HFFc6 (cell line): ENCODE results near the gene PTPRA. TPM values are rescaled to one million over a fixed set of nuclear protein-coding genes. Genes with fewer than 3 reads are reported as not detected.

ENCODE experiments used
- DNase-seq: peaks from one replicate; pipeline ENCODE4 v3.0.0-alpha.2; 2018
- H3K27ac Mint-ChIP-seq: 2 replicates; pipeline ENCODE4 v1.8.0; 2020; ENCODE audit warnings: mild to moderate bottlenecking, mixed read lengths
- H3K27me3 Mint-ChIP-seq: 2 replicates; pipeline ENCODE4 v1.8.0; 2021; ENCODE audit warnings: mild to moderate bottlenecking, moderate library complexity, mixed read lengths; ENCODE audit not compliant: insufficient read depth
- H3K36me3 Mint-ChIP-seq: 2 replicates; pipeline ENCODE4 v1.8.0; 2021; ENCODE audit warnings: low read depth, mixed read lengths
- H3K4me1 Mint-ChIP-seq: 2 replicates; pipeline ENCODE4 v1.8.0; 2020; ENCODE audit warnings: low read depth, mixed read lengths
- H3K4me3 Mint-ChIP-seq: 2 replicates; pipeline ENCODE4 v1.8.0; 2020; ENCODE audit warnings: mild to moderate bottlenecking, moderate library complexity, mixed read lengths
- H3K9me3 Mint-ChIP-seq: 2 replicates; pipeline ENCODE4 v1.8.0; 2020; ENCODE audit warnings: mild to moderate bottlenecking, mixed read lengths
- total RNA-seq, 6 experiments: library from RNA; stranded (reverse); fragmentation: NEBNext Ultra II Directional; extraction: Animal tissue kit (Norgen Biotek cat#: 25700); gene quantifications; 2 replicates in 1 of 6; 3 replicates in 5 of 6; pipeline ENCODE4 v1.2.3, GENCODE V29; 2021
- TF ChIP-seq, protein P1 (sequence below): fragments of 200-600 bp; sonication (generic); IDR thresholded peaks from 2 replicates; pipeline ENCODE4 v1.5.0; 2021; ENCODE audit warnings: antibody characterized with exemption, mild to moderate bottlenecking

Gene PTPRA
- total RNA-seq, 6 experiments from 2014 or later = 44.3 to 54.4 (median 48.7) TPM

DNA sequence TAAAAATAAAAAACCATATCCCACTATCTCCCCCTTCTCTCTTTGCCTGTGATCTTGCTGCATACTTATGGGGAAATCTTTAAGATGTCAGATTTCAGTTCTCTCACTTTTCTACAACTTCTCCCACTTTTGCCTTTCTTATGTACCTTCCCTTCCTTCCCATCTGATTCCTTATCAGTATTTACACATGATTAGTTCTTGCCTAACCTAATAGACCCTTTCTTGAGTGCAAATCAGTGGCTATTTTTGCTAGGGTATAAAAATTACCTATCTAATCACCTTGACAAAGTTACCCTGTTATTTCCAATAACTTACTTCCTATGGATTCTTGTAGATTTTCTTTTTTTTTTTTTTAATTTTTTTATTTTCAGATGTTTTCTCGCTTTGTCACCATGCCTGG lies 75.7 kb downstream of the PTPRA start:
- Mint-ChIP-seq H3K36me3 (peaks cover 5% of the 10 kb centered on the region; the same call in 1 of the 2 replicates), H3K27me3 (no peaks in the 10 kb centered on the region), H3K9me3 (no peaks in the 10 kb centered on the region), H3K4me3 (no peak overlapping the region), H3K27ac (no peak overlapping the region), H3K4me1 (peaks cover 10% of the 10 kb centered on the region; the same call in 1 of the 2 replicates)
- no peak for DNase-seq
- TF ChIP-seq, protein P1, sequence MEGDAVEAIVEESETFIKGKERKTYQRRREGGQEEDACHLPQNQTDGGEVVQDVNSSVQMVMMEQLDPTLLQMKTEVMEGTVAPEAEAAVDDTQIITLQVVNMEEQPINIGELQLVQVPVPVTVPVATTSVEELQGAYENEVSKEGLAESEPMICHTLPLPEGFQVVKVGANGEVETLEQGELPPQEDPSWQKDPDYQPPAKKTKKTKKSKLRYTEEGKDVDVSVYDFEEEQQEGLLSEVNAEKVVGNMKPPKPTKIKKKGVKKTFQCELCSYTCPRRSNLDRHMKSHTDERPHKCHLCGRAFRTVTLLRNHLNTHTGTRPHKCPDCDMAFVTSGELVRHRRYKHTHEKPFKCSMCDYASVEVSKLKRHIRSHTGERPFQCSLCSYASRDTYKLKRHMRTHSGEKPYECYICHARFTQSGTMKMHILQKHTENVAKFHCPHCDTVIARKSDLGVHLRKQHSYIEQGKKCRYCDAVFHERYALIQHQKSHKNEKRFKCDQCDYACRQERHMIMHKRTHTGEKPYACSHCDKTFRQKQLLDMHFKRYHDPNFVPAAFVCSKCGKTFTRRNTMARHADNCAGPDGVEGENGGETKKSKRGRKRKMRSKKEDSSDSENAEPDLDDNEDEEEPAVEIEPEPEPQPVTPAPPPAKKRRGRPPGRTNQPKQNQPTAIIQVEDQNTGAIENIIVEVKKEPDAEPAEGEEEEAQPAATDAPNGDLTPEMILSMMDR = no peak

DNA sequence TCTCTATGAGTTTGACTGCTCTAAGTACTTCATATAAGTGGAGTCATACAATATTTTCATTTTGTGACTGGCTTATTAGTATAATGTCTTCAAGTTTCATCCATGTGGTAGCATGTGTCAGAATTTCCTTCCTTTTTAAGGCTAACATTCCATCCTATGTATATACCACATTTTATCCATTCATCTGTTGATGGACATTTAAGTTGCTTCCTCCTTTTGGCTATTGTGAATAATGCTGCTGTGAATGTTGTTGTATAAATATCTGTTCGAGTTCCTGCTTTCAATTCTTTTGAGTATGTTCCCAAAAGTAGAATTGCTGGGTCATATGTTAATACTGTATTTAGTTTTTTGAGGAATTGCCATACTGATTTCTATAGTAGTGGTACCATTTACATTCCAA lies 79.5 kb downstream of the PTPRA start:
- H3K36me3 Mint-ChIP-seq = peaks cover 16% of the 10 kb centered on the region
- H3K9me3 Mint-ChIP-seq = no peaks in the 10 kb centered on the region
- no peak overlapping the region for H3K4me3 Mint-ChIP-seq
- H3K27ac Mint-ChIP-seq = no peak overlapping the region
- TF ChIP-seq, protein P1 = no peak
- H3K27me3 Mint-ChIP-seq = no peaks in the 10 kb centered on the region; the same call in 1 of the 2 replicates
- DNase-seq = no peak
- H3K4me1 Mint-ChIP-seq = peaks cover 7% of the 10 kb centered on the region

DNA sequence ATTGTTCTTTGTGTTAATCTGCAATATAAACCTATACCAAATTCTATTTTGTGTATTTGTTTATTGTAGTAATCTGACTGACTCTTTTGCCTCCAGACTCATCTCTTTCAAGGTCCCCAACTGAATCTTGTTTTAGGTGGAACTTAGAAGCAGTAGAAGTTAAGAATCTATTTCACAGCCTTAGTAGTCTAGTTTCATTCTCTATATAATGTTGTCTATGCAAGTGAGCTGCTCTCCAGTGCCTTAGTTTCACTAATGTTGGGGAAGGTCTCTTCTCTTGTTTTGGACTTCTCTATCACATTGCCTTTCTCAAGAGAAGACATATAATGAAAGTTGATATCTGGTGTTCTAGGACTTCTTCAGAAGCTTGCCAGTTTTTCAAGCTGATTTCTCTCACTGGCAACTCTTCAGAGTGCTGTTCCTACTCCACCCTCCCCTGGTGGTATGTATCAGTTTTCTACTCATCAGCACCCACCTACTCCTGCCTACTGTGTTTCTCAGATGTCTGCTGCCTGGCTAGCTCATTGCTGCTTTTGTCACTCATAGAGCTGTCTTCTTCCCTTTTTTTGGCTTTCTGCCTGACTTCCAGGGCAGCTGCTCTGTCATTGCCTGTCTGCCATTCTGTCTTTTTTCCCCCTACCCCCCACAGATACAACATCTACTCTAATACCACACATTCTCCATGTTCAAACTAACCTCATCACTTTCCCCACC lies 82.1 kb downstream of the PTPRA start:
- no peak for DNase-seq

DNA sequence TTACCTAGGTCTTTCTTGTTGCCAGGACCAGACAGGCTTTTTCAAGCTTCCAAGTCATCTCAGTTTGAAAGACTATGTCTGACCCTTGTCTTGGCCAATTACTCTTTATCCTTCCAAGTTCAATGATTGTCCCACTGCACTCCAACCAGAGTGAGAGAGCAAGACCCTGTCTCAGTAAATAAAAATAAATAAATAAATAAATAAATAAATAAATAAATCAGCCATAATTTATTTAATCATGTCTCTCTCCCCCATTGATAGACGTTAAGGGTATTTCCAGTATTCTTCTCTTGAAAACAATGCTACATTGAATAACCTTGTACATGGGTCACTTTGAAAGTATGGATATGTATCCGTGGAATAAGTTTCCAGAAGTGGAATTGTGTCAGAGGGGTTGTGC lies 83.2 kb downstream of the PTPRA start:
- Mint-ChIP-seq H3K4me3 (no peak overlapping the region), H3K4me1 (peaks cover 7% of the 10 kb centered on the region), H3K27ac (no peak overlapping the region), H3K27me3 (no peaks in the 10 kb centered on the region; the same call in 1 of the 2 replicates), H3K36me3 (peaks cover 29% of the 10 kb centered on the region), H3K9me3 (no peaks in the 10 kb centered on the region)
- TF ChIP-seq, protein P1 = no peak
- no peak for DNase-seq

More for the DNA sequence above, 82.1 kb downstream of the PTPRA start:
- Mint-ChIP-seq H3K4me3 (no peak overlapping the region), H3K4me1 (peaks cover 7% of the 10 kb centered on the region), H3K9me3 (no peaks in the 10 kb centered on the region), H3K27ac (no peak overlapping the region), H3K36me3 (peaks cover 31% of the 10 kb centered on the region), H3K27me3 (no peaks in the 10 kb centered on the region; the same call in 1 of the 2 replicates)
- TF ChIP-seq, protein P1 = no peak

DNA sequence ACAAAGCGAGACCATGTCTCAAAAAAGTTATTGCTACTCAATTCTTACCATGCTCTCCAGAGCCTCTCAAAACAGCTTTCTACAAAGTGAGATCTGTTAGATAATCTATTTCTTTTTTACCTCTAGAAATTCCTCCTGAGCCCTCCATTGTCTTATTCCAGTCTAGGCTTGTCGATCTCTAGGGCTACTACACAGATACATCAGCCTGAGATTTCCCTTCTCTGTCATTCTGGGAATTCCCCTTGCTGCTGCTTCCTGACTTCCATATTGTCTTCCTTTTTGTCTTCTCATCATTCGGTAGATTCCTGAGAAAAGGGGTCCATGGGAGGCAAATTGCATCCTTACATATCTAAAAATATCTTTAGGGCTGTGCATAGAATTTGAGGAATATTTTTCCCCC lies 94.6 kb downstream of the PTPRA start:
- Mint-ChIP-seq H3K36me3 (peaks cover 11% of the 10 kb centered on the region), H3K27me3 (no peaks in the 10 kb centered on the region; the same call in 1 of the 2 replicates), H3K9me3 (no peaks in the 10 kb centered on the region), H3K4me1 (peaks cover 6% of the 10 kb centered on the region; the same call in 1 of the 2 replicates), H3K4me3 (no peak overlapping the region), H3K27ac (no peak overlapping the region; the same call in 1 of the 2 replicates)
- DNase-seq = no peak
- TF ChIP-seq, protein P1 = no peak
